Dermis blood vessel endothelial cell (primary cell): ENCODE results near the gene MERTK. TPM values are rescaled to one million over a fixed set of nuclear protein-coding genes. Genes with fewer than 3 reads are reported as not detected.
"Not testable (repeated sequence)": the region's sequence is repeated elsewhere in the genome, so short reads cannot be mapped to it uniquely, and the experiment has no call there.

Source experiments
- DNase-seq: peaks from one replicate; pipeline ENCODE4 v3.0.0; 2010
- total RNA-seq: library from RNA; depleted of rRNA; stranded (reverse); fragments of >200 nt; gene quantifications from 2 replicates; pipeline ENCODE4 v1.2.3, GENCODE V29; 2014

The MERTK gene
- total RNA-seq, 1 donor from 2014 or later: 25.0 TPM

DNA sequence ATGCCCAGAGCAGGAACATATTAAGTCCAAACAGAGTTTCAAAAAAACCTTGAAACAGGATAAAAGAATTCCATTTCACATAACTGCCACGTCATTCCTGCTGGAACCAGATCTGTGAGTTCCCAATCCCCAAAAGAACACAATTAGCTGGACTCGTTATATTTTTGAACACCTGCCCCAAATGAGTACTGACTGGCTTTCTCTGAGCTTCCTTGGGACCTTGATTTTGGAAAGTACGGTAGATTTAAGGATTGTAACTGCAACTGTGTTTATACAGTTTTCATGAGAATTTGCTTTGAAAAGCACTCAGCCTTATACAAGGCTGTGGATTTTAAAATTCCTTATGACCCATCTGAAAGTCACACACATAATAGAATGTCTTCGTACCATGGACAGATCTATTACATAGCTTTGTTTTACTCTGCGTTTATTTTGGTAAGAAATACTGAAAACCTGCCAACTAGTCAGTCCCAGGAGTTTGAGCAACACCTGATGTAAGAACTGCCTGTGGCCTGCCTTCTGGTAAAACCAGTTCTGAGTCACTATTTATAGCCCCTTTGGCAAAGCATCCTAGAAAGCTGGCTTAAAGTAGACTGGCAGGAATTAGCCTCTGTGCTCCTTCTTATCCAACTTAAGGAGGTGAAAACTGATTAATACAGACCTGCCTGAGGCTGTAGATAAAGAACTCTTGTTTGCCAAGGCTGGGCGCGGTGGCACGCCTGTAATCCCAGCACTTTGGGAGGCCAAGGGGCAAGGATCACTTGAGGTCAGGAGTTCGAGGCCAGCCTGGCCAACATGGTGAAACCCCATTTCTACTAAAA, 48.1 kb downstream of the MERTK start:
- peak; percentile 58 for DNase-seq

DNA sequence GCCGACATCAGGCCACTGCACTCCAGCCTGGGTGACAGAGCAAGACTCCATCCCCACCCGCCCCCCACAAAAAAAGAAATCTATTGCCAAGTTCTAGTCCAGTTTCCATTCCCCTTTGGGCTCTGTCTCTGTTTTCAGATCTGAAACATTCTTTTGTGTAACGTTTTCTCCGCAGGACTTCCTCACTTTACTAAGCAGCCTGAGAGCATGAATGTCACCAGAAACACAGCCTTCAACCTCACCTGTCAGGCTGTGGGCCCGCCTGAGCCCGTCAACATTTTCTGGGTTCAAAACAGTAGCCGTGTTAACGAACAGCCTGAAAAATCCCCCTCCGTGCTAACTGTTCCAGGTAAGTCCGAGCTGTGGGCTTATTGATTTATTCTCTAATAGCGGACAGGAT, 48.8 kb downstream of the MERTK start:
- DNase-seq: no peak

DNA sequence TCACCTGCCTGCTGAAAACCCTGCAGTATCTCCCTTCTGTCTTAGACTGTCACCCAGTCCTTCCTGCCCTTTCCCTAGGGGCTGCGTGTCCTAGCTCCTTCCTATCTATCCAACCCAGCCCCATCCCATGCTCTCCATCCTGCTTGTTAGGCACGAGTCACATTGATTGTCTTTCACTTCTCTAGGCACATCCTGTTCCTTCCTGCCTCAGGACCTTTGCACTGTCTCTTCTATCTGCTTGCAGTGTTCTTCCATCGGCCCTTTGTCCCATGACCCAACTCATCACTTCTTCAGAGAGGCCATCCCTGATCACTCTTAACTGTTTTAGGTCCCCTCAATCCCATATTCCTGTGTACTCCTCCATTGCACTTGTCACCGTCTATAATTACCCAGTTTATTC, 50.4 kb downstream of the MERTK start:
- DNase-seq: no peak

DNA sequence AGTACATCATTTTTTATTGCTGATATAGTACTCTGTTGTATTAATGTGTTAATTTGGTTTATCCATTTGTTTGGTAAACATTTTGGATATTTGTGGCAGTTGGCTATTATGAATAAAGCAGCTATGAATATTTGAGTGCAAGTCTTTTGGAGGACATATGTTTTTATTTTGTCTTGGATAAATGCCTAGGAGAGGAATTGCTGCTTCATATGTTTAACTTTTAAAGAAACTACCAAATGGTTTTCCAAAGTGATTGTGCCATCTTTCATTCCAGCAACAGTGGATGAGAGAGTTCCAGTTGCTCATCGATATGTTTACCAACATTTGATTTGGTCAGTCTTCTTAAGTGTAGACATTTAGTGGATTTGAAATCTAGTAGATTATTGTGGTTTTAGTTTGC, 51.8 kb downstream of the MERTK start:
- DNase-seq: no peak

DNA sequence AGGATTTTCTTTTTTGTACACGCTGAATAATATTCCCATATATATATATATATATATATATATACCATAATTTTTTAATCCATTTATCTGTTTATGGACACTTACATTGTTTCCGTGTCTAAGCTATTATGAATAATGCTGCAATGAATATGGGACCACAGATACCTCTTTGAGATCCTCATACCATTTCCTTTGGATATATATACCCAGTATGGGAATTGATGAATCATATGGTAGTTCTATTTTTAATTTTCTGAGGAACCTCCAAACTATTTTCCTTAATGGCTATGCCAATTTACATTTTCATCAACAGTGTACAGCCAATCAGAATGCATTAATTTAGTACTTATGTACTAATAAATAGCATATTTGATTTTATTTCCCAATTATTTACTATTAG, 53.1 kb downstream of the MERTK start:
- no peak for DNase-seq

DNA sequence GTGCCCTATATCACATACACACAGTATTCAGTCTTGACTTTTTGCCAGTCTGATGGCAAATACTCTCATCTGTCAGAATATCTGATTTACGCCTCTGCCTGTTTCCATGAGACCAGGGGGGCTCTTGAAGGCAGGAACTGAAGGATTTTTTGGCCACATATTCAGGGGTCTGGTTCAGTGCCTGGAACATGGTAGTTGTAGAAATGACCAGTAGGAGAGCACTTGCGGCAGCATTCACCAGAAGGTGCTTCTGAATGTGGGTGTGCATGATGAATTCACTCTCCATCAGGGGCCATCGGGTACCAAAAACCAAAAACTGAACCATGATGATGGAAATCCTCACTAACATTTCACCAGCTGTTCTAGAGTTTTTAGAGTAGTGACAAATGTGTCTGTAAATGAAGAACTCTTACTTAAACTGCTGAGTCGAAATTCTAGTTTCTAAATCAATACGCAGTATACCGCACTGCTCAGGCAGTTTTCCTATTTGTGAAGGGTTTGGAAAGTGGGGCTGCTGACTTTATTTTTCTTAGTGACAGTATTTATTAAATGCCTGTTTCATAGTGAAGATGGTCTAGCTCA, 54.6 kb downstream of the MERTK start:
- DNase-seq: no peak

DNA sequence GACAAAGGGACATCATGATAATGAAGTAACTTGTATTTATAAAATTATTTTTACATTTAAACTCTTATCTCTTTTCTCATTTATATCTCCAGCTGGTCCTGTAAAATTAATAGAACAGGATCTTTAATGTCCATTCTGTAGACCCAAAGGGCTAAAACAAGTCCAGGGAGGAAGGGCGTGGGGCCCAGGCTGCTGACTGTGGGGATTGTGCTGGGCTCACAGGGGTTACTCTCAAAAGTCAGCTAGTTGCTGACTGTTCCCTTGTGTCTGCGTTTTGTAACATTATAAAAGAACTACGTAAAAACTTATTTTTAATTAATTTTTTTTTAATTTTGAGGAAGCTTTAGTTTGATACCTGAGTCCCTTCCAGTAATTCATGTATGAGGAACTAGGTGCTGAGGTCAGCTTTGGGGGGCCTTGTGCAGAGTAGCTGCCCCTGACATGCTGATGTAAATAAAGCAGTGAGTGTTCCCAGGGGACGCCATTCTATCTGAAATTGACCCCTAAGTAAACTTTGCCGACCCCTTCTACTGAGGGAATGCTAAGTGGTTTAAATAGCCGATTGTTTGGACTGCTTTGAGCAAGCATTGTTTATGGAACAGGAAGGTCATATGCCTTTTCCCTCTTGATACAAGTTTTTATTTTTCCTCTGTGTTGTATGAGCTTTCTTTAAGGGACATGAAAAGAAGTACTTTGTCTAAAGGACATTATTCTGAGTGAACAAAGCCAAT, 56.4 kb downstream of the MERTK start:
- DNase-seq: peak; percentile 63

DNA sequence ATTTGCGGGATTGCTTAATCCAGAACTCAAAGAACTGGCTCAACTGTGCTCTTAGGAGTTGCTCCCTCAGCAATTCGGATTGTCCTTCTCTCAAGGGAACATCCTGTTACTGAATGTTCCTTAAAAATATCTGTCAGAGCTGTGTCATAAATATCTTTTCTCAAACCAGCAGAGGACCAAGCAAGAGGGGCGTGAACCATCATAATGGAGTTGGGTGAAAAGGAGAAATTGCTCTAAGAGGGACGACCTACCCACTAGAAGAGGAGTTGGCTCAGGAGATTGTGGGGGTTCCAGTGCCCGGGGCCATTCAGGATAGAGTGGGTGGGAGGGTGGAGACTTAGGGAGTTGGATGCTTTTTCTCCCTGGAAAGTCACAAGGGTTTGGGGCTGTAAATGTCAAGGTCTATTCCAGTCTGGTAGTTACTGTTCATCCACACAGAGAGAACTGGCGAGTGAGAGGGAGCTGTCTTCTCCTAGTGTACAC, 59.5 kb downstream of the MERTK start:
- DNase-seq: no peak

DNA sequence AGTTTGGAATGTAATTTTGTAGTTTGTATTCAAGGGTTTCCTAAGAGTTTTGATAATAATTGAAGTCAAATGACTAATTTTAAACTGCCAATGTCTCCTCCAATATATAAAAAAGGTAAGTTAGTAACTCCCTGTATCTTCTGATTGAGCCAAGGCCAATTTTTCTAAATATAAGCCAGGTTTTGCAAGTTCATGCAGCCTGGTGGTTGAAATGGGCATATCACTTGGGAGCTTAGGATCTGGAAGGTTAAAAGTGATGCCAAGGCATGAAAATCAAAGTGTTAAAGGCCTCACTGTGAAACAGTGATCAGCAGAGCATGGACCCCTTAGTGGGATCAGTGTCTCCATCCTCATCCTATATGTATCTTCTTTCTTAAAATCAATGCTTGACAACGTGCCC, 60.5 kb downstream of the MERTK start:
- no peak for DNase-seq

DNA sequence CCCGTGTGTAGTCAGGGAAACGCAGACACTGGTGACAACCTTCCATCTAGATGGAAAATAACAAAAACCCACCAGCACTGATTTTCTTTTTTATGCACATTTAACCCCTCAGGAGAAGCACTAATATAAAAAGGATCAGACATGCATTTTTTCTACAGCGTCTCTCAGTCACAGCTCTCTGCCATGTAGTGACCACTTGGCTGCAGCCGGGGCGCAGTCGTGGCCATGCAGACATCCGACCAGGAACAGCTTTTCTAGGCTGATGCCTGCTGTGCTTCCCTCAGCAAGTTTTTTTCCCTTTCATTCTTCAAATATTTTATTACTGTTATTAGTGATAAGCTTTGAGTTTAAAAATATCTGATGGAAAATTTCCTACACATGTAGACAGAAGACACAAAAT, 63.3 kb downstream of the MERTK start:
- no peak for DNase-seq

DNA sequence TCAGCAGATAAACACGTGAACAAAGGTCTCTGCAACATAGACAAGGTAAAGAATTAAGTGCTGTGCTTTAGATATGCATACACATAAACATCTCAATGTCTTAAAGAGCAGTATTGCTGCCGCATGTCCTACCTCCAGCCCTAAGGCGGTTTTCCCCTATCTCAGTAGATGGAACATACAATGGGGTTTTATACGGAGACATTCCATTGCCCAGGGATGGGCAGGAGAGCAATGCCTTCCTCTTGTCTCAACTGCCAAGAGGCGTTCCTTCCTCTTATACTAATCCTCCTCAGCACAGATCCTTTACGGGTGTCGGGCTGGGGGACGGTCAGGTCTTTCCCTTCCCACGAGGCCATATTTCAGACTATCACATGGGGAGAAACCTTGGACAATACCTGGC, 64.7 kb downstream of the MERTK start:
- not testable (repeated sequence) for DNase-seq

DNA sequence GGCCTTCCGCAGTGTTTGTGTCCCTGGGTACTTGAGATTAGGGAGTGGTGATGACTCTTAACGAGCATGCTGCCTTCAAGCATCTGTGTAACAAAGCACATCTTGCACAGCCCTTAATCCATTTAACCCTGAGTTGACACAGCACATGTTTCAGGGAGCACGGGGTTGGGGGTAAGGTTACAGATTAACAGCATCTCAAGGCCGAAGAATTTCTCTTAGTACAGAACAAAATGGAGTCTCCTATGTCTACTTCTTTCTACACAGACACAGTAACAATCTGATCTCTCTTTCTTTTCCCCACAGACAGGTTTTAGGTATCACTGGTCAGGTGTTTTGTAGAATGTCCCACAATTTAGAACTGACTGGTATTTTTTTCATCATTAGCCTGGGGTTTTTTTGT, 65.1 kb downstream of the MERTK start:
- not testable (repeated sequence) for DNase-seq

DNA sequence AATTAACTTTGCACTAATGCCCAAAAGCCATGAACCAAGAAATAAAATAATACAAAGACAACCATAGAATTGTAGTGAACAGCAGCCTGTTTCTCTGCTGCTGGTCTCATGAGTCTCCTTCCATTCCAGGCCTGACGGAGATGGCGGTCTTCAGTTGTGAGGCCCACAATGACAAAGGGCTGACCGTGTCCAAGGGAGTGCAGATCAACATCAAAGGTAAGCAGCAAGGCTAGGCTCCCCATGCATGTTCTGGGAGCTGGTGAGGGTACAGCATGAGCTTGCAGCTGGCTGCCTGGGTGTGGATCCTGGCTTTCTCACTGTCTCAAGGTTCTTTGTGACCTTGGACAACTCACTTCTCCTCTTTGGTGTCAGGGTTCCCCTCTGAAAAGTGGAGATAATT, 66.7 kb downstream of the MERTK start:
- DNase-seq: no peak

DNA sequence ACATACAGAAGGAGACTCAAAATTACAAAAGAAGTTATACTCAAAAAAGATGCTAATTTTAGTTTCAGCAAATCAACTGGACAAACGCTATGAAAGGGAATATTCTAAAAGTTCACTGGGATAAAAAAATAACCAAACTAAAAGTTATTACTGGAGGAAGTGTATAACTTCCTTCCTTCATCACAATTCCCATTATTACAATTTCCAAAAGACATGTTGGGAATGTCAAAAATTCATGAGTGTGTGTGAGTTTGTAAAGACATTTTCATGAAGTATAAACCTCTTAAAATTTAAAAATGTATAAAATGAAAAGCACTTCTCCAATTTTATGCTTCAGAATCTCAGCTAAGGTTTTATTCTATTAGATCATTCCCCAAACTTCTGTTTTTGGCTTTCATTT, 67.8 kb downstream of the MERTK start:
- peak; percentile 59 for DNase-seq

DNA sequence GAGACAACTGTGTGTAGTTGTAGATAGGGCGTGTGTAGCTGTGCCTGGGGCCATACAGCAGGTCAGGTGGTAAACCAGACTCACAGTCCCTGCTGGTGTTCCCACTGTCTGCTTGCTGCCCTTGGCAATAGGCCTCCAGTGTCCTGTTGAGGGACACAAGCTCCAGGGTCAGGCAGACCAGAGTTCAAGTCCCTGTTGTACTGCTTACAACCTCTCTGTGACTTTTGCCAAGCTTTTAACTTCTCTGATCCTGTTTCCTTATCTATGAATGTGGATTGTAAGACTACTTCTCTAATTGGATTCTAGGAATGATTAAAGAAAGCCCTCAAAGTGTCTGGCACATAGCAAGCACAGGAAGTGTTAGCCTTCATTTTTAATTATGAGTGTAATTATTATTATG, 68.6 kb downstream of the MERTK start:
- peak; percentile 10 for DNase-seq

DNA sequence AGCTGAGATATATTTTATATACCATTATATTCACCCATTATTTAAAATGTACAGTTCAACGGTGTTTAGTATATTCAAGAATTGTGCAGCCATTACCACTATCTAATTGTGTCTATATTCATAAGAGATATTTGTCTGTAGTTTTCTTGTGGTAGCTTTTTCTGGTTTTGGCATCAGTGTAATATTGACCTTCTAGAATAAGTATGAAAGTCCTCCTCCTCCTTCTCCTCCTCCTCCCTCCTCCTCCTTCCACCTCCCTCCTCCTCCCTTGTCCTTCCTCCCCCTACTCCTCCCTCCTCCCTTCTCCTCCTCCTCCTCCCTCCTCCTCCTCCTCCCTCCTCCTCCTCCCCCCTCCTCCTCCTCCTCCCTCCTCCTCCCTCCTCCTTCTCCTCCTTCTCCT, 72.0 kb downstream of the MERTK start:
- no peak for DNase-seq

DNA sequence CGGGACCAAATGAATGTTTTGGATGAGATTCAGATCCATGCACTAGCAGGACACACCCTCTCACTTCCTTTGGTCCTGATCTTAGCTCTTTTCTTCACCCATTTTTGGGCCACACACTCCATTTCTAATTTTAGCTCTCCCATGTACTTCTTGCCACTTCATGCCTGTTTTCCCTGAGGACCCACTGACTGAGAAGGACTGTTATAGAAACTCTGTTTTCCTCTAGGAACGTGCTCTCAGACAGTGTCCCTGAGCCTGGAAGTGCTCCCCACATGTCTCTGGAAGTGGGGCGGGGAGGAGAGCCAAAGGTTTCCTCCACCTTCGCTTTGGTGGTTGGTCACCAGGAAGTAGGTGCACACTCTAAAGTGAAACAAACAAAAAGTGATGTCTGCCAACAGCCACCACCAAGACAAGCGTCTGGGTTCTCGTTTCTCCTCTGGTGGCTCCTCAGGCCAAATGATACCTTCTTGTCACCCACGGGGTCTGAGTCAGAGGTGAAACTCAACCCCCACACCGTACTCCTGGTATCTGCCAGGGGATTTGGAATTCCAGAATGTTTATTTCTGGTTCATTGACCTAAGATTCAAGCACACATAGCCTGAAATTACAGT, 74.7 kb downstream of the MERTK start:
- DNase-seq: peak; percentile 29

DNA sequence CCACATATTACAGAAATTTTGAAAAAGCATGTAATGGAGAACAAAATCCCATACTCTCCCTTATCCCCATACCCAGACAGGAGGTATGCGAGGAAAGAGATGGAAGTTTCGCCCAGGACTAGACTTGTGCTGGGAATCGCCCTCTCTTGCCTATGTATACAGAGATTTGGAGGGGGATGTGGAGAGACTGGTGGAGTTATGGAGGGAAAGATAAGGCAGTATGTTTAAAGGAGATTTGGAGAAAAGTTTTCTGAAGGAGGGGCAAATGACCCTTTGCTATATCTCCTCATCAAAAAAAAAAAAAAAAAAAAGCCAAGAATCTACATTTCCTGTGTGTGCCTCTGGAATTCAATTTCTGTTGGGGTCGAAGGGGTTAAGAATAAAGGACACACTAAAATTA, 75.3 kb downstream of the MERTK start:
- DNase-seq: no peak

DNA sequence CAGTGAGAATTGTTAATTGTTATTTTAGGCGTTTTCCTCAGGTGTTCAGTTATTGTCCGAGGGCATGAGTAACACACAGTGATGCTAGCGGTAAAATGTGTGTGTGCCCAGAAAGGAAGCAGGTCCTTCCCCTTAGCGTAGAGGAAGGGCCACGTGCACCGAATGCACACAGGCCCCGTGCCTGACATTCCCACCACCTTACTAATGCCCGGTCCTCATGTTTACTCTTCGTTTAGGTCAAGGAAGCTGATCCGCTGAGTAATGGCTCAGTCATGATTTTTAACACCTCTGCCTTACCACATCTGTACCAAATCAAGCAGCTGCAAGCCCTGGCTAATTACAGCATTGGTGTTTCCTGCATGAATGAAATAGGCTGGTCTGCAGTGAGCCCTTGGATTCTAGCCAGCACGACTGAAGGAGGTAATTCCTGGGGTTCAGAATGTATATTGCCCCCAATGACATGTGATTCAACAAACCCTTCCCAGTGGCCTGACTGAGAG, 76.7 kb downstream of the MERTK start:
- DNase-seq: peak; percentile 100

DNA sequence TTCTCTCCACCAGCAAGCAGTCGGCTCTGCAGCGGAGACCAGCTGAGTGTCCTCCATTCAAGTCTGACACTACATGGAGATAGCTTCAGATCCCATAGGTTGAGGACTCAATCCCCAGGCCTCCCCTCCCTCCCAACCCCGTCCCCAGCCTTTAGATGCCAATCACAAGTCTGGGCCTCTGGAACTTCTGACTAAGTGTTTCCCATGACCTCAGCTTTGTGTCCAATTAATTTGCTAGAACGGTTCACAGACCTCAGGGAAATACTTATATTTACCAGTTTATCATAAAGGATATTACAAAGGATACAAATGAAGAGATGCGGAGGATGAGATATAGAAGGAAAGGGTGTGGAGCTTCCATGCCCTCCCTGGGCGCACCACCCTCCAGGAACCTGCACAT, 77.4 kb downstream of the MERTK start:
- peak; percentile 83 for DNase-seq

DNA sequence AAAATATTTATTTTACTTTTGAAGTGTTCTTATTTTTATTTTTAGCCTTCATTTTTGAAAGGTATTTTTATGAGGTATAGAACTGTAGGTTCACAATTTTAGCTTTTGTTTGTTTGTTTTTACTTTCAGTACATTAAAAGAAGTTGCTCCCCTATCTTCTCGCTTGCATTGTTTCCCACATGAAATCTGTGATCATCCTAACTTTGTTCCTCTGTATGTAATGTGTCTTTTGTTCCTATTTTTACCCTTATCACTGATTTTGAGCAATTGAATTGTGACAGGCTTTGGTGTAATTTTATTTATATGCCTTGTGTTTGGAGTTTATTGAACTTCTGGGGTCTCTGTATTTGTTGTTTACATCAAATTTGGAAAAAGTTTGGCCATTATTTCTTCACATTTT, 78.8 kb downstream of the MERTK start:
- DNase-seq: no peak

DNA sequence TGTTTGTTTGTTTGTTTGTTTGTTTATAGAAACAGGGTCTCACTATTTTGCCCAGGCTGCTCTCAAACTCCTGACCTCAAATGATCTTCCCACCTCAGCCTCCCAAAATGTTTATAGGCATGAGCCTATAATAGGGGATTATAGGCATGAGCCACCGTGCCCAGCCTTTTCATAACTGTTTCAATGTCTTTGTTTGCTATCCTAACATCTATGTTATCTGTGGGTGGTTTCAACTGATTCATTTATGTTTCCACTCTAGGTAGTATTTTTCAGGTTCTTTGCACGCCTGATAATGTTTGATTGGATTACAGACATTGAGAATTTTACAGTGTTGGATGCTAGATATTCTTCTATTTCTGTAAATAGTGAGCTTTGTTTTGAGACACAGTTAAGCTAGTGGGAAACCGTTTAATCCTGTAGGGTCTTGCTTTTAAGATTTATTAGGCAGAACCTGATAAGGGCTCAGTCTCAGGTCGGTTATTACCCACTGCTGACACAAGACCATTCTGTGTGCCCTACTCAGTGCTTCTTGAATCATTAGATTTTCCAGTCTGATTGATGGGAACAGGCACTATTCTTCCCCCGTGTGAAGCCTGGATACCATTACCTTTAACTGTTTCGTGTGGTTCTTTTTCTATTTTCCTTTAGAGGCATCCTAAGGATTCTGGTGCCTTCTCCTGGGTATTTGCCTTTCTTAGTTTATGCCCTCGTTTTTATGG, 80.2 kb downstream of the MERTK start:
- no peak for DNase-seq
